HG02798 (cell line): ENCODE measurements around the gene DOK7.

Experiments used
- ATAC-seq: cut with Tn5 transposase; IDR thresholded peaks from one replicate; pipeline ENCODE4 v1.9.1; 2021; ENCODE audit warnings: mild to moderate bottlenecking; ENCODE audit not compliant: unreplicated experiment, poor library complexity

DOK7 gene, protein sequence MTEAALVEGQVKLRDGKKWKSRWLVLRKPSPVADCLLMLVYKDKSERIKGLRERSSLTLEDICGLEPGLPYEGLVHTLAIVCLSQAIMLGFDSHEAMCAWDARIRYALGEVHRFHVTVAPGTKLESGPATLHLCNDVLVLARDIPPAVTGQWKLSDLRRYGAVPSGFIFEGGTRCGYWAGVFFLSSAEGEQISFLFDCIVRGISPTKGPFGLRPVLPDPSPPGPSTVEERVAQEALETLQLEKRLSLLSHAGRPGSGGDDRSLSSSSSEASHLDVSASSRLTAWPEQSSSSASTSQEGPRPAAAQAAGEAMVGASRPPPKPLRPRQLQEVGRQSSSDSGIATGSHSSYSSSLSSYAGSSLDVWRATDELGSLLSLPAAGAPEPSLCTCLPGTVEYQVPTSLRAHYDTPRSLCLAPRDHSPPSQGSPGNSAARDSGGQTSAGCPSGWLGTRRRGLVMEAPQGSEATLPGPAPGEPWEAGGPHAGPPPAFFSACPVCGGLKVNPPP

DNA sequence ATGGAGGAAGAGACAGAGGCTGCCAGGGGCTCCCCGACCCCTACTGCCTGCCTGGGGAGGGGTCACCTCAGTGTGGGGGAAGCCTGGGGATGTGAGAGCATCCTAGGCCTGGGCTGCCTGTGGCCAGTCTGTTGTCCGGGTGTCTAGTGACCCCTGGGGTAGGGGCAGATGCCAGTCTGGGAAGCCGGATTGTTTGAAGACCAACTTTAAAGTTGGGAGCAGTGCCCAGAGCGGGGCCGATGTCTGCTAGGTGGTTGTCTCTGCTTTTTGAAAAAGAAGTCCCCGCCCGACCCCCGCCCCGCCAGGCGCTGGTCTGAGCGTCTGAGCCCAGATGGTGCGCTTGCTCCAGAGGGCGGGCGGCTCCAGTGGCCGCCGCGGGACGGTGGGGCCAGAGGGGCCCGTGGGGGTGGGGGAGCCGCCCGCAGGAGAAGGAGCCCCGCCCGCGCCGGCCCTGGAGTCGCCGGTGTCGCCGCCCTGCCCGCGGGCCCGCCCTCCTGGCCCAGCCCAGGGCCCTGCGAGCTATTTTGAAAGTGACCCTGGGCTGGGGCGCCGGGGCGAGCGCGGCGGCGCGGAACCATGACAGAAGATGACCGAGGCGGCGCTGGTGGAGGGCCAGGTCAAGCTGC, at the start of gene DOK7:
DOK7 (plus strand) TSS at position 517 of the 626 bp plus-strand sequence; CDS start at position 587, 70 bp downstream.
- no peak for ATAC-seq

DNA sequence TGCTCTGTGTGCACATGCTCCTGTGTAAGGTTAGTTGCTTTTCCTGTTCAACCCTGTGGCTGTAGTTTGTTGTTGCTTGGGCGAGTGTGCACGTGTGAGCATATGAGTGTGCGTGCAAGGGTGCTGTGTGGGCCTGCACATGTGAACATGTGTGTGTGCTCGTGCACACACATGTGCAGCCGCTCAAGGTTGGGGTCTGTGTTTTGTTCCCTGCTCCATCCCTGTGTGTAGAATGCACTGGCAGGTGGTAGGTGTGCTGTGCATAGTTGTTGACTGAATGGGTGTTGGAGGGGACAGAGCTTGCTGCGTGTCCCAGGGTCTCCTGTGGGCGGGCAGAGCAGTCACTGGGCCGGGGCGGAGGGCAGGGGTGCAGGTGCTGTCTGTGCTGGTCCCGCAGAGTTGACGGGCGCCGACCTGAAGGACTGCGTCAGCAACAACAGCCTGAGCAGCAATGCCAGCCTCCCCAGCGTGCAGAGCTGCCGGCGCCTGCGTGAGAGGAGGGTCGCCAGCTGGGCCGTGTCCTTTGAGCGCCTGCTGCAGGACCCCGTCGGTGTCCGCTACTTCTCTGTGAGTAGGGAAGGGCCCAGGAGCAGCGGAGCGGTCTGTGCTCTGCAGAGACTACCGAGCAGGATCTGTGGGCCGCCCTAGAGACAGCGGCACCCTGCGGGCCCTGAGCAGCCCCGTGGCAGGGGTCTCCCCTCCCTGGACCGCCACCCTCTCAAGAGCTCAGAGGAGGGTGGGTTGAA, 49.3 kb upstream of the DOK7 start:
- ATAC-seq = no peak

DNA sequence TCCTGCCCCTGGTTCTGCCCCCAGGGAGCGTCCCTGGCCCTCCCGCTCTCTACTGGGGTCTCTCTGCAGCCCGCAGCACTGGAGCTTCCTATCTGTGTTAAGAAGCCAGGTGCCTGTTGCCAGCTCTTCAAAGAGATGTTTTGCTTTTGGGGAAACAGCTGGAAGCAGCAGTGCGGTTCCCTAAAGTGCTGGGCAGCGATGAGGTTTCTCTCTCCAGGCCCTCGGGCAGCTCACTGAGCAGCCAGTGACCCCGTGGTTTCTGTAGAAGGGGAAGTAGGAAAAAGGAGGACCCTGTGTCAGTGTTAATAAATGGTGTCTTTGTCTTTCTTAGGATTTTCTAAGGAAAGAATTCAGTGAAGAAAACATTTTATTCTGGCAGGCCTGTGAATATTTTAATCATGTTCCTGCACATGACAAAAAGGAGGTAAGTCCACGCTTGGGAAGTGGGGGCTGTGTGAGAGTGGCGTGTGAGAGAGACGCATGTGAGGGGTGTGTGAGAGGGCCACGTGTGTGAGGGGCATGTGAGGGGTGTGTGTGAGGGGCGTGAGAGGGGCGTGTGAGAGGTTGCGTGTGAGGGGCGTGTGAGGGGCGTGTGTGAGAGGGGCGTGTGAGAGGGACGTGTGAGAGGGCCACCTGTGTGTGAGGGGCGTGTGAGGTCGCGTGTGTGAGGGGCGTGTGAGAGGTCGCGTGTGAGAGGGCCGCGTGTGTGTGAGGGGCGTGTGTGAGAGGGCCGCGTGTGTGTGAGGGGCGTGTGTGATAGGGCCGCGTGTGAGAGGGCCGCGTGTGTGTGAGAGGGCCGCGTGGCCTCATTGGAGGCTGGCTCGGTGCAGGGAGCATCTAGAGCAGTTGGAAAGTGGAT, 48.5 kb upstream of the DOK7 start:
- no peak for ATAC-seq

DNA sequence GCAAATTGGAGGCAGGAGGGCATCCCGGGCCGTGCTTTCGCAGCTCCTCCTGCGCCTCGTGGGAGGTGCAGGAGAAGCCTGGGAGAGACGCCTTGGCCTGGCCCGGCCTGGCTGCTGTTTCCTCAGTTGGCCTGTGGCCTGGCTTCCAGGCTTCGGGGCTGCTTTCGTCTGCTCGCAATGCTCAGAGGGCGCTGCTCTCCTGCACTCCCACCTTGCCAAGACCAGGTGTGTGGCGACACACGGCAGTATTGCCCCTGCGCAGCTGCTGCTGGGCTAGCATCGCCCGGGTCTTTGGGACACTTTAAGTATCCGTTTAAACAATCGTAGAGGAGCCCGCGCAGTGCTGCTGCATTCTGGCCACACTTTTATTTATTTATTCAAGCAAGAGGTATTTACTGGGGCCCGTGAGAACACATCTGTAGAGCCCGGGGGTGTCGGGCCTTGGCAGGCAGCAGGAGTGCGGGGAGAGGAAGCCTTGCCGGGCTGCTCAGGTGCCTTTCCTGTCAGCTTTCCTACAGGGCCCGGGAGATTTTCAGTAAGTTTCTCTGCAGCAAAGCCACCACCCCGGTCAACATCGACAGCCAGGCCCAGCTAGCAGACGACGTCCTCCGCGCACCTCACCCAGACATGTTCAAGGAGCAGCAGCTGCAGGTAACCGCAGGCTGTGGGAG, 47.5 kb upstream of the DOK7 start:
- ATAC-seq = no peak

DNA sequence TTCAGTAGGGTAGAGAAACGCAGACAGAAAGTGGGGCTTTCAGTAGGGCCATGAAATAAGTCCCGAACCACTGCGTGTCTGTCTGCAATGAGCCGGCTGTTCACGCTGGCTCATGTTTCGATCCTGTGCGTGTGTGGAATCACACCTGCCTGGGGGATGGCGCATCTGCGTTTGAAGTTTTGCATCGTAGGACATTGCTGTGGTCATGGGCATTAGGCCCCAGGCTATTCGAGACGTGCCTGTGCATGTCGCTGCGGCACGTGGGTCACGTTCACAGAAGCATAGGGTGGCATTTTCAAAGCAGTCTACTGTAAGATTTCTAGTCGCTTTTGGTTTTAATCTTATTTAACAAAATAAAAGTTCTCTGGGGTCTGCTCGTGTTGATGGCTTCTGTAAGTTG, 46.8 kb upstream of the DOK7 start:
- ATAC-seq = no peak

DNA sequence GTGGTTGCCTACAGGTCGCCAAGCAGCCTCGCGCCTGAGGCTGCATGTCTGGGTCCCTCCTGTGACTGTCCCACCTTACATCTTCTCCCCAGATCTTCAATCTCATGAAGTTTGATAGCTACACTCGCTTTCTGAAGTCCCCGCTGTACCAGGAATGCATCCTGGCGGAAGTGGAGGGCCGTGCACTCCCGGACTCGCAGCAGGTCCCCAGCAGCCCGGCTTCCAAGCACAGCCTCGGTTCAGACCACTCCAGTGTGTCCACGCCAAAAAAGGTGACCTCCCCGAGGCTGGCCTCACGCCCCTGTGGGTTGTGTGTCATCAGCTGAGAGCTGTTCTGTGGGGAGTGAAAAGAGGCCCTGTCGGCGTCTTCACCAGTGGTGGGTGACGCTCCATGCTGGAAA, 46.3 kb upstream of the DOK7 start:
- no peak for ATAC-seq

DNA sequence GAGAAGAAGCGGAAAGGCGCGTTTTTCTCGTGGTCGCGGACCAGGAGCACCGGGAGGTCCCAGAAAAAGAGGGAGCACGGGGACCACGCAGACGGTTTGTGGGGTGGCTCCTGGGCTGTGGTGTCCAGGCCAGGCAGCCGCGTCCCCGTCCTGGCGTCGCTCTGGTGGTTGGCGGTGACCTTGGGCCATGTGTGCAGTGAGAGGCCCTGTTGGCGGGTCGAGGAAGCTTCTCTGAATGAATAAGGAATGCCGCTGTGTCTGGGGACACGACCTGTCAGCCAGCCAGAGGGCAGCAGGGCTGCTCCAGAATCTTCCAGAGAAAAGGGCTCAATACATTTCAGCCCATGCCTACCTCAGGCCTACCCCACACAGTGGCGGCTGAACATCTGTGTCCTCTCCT, 45.7 kb upstream of the DOK7 start:
- ATAC-seq = no peak

DNA sequence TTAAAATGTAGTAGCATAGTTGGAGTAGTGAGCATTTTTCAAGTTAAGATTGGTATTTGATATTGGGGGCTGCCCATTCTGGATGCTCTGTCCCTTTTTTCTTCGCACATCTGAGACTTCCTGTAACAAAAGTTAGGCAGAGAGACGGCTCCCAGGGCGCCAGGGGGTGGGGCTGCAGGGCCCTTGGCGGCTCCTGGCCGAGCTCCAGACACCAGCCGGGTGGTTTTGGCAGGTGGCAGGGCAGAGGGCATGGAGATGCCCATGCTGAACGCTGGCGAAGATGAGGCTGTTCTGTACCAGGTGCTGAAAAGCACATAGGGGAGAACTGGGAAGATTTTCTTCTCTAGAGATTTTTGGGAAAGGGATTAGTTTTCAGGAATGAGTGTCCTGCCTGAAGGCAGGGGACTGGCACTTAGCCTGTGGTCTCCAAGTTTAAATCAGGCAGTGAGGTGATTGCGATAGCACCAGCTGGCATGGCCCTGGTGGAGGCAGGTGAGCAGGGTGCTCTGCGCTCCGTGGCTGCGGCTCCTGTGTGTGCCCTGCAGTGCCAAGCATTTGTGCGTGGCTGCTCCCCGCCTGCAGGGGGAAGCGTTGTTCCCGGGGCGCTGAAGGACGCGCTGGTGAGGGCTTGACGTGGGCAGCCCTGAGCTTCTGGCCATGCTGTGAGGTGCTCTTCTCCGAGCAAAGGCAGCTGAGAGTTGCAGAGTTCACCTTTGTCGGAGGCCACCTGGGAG, 44.9 kb upstream of the DOK7 start:
- ATAC-seq = no peak

DNA sequence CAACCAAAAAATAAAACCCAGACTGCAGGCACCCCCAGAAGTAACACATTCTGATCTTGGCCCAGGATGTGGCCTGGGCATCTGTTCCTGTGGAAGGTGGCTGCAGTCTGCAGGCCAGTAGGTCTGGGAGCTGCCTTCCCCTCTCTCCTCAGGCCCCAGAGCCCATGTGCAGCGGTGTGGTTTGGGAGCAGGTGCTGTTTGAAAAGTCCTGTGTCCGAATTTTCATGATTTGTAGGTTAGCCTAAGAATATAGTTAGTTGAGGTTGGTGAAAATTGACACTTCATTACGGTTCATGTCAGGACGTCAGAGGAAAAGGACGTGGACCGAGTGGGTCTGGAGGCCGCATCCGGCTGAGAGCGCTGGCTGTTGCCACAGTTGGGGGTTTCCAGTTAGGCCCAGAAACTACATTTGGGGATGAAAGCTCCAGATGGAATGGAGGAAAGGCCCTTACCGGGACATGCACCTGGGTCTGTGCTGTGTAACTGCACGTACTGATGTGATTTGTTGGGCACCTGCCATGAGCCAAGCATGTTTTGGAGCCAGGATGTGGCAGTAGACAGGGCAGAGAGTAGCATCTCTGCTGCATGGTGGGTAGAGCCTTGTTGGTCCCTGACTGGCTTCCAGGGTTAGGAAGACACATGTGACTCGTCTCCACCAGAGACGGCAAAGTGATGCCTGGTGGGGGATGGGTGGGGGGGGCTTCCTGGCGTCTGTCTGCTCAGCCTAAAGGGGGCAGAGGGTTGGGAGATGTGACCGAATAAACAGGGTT, 43.1 kb upstream of the DOK7 start:
- no peak for ATAC-seq

DNA sequence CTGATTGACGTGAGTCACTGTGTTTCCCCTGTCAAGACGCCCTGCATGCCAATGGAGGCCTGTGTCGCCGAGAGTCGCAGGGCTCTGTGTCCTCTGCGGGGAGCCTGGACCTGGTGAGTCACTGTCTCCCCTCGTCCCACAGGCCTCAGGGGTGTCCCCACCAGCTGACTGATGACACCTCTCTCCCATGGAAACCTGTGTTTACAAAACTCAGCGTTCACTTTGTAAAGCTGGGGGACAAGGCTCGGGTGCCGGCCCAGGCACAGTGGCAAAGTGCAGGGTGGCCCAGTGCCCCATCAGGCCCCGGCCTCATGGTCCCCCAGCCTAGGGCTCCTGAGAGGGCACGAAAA, 42.5 kb upstream of the DOK7 start:
- ATAC-seq = no peak

DNA sequence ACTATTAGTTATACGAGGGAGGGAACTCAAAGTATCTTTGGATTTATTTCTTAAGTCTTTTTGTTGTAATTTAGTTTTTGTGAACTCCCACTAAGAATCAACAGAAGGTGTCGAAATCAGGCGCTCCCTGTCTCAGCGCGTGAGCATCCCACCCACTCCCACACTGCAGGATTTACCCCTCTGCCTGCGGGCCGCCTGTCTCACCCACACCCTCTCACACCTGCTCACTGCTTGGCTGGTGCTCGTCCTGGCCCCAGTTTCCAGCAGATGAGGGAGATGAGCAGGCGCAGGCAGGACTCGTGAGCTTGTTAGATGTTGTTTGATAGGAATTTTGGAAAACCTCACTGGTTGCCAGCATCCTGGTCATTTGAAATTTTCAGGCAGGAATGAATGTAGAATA, 42.1 kb upstream of the DOK7 start:
- ATAC-seq = no peak

DNA sequence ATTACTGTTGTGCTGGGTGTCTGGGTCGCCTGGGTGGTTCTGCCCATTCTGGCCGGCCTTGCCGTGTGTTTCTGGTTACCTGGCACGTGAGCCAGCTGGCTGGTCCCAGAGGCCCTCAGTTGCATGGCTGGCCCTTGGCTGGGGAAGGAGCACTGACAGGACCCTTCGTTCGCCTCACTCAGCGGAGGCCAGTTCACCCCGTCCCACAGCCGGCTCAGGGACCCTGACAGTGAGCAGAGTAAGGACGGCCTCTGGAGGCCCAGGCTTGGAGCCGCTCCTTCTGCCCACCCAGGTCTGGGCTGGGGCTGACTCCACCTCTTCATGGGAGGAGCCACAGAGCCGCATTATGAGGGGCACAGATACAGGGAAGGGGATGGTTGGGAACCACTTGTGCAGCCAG, 41.6 kb upstream of the DOK7 start:
- ATAC-seq = no peak

DNA sequence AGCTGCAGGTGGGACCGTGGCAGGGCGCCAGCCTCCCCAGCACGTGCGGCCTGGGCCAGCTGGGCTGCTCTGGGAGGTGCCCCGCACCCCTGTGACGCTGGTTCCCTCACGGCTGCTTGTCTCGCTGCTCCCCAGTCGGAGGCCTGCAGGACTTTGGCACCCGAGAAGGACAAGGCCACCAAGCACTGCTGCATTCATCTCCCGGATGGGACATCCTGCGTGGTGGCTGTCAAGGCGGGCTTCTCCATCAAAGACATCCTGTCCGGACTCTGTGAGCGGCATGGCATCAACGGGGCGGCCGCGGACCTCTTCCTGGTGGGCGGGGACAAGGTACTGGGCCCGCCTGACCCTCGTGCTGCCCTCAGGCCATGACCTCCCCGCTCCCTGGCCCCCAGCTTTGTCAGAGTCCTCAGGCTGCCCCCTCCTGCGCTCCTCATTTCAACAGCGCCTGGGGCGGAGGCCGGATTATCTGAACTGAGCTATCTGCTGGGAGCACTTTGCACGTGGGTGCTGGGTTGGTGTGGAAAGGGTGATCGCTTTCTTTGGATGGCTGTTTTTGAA, 40.8 kb upstream of the DOK7 start:
- ATAC-seq = no peak

DNA sequence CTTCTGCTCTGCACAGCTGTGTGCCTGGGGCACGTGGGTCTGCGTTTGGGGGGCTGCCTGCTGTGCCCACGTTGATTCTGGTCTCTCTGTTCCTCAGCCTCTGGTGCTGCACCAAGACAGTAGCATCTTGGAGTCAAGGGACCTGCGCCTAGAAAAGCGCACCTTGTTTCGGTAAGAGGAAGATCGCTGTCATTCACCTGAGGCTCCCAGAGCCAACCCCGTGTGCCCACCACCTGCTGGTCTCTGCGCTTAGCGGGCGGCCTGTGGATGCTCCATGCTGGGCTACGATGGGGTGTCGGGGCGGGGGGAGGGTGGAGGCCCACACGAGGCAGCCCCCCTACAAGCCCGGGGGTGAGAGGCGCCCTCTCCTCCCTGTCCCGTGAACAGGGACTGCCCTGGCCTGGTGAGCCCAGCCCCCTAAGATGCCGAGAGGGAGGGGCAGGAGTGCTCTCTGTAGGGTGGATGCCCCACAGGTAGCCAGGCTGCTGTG, 40.3 kb upstream of the DOK7 start:
- ATAC-seq = no peak

DNA sequence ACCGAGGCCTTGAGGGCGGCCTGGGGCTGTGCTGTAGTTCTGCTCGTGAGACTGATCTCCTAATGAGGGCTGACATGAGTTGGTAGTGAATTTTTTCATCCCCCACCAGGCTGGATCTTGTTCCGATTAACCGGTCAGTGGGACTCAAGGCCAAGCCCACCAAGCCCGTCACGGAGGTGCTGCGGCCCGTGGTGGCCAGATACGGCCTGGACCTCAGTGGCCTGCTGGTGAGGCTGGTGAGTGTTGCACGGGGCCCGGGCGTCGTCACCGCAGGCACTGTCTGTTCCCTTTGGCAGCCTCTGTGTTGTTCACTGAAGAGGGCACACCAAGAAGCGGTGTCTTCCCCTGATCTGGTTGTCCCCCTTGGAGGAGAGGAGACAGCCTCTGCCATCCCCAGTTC, 39.7 kb upstream of the DOK7 start:
- ATAC-seq = no peak

DNA sequence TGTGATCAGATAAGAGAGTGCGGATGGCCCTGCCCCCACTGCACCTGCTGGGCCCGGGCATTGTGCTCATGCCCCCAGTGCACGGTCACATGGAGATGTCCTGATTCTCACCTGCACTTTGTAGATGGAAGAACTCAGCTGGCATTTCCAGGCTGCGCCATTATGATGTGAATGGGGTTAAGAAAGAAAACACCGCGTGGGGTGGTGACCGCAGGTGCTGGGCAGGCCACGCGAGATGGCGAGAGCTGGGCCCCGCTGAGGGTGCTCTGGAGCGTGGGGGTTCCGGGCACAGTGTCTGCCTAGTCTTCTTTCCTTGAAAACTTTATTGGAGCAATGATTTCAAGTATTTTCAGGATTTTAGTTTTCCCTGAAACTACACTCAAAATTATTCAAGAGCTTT, 39.2 kb upstream of the DOK7 start:
- no peak for ATAC-seq

DNA sequence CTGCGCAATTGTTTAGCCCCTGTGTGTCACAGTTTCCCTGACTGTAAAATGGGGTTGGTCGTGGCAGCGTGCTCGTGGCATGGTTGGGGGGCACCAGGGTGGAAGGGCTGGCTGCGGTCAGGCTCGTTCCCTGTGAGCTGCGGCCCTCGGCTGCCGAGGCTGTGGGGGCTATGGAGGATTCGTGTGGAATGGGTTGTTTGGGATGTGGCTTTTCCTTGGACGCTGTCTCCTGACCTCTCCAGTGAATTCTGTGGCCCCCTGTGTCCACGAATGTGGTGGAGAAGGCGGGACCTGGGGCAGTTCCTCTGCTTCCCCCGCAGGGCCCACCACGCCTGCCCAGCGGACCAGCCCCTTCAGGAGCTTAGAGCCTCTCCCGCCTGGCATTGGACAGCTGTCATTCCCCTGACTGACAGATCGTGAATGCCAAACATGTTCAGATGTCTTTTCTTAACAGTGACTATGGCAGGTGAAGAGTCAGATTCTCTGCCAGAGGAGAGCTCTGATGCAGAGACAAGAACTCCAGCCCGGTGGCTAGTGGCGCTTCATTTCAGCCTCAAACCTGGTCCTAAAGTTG, 38.5 kb upstream of the DOK7 start:
- no peak for ATAC-seq
